ENCODE measurements around the gene POLA1.

The POLA1 gene

DNA sequence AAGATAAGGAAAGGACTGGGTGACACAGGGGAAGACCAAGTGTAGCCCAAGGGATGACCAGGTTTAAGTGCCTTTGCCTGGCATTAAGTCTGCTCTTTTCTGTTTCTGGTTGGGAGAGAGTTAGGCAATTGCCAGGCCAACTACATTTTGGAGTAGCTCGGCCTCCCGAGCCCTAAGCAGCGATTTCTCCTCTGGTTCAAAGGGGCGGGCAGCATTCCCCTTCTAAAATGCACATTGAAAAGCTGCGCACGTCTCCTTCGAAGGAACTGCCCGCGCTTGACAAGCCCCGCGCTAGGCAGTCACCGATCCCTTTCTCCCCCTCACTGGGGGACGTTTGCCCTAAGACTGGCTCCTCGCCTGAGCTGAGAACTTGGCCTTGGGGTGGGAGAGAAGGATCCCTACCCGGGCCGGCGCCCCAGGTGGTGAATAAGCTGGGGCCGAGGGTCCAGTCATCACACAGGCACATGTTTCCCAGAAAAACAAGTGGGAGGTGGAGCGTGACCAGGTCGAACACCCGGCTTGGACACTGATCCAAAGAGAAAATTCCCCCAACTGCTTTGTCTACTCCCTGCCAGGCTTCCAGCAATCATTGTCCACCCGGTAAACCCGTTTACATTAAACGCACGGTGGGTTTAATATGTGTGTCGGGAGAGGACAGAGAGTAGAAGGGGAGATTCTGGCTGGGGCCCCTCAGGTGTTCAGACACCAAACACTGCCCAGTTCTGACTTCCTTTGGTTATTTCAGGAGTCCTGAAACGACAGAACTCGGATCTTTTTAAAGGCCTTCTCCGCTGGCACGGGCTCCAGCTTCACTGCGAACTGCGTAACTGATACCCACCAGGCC, 318.1 kb downstream of the POLA1 start:
- Histone ChIP-seq H2AFZ (ENCODE audit: low read length) (no peak overlapping the region), H3K9ac (ENCODE audit: low read length) (no peak overlapping the region), H3K27ac (ENCODE audit: low read length) (no peak overlapping the region), H3K4me2 (ENCODE audit: low read depth, low read length) (no peak overlapping the region), H3F3A (ENCODE audit: insufficient read depth, low read length) (no peaks in the 10 kb centered on the region), H3K79me2 (ENCODE audit: low read length) (no peaks in the 10 kb centered on the region), H3K27me3 (replicated peaks; ENCODE audit: insufficient read depth, low read length) (peaks cover 20% of the 10 kb centered on the region), H3K9me2 (replicated peaks; ENCODE audit: insufficient read depth, low read length) (no peaks in the 10 kb centered on the region), H4K20me1 (ENCODE audit: insufficient read depth, low read length) (no peaks in the 10 kb centered on the region), H3K36me3 (replicated peaks; ENCODE audit: insufficient read depth, low read length) (no peaks in the 10 kb centered on the region), H3K9me3 (replicated peaks; ENCODE audit: insufficient read depth, low read length) (no peaks in the 10 kb centered on the region), H3K4me1 (ENCODE audit: low read length) (no peaks in the 10 kb centered on the region), H3K4me3 (ENCODE audit: low read length) (no peak overlapping the region)
- TF ChIP-seq EZH2phosphoT487 (IDR thresholded peaks at IDR 0.05; ENCODE audit: low read length), result no peak
- TF ChIP-seq, protein P1, sequence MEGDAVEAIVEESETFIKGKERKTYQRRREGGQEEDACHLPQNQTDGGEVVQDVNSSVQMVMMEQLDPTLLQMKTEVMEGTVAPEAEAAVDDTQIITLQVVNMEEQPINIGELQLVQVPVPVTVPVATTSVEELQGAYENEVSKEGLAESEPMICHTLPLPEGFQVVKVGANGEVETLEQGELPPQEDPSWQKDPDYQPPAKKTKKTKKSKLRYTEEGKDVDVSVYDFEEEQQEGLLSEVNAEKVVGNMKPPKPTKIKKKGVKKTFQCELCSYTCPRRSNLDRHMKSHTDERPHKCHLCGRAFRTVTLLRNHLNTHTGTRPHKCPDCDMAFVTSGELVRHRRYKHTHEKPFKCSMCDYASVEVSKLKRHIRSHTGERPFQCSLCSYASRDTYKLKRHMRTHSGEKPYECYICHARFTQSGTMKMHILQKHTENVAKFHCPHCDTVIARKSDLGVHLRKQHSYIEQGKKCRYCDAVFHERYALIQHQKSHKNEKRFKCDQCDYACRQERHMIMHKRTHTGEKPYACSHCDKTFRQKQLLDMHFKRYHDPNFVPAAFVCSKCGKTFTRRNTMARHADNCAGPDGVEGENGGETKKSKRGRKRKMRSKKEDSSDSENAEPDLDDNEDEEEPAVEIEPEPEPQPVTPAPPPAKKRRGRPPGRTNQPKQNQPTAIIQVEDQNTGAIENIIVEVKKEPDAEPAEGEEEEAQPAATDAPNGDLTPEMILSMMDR (IDR thresholded peaks at IDR 0.05; ENCODE audit: low read length), result no peak
- TF ChIP-seq EZH2 (optimal IDR thresholded peaks at IDR 0.05; ENCODE audit: low read depth, low read length), result no peak
- DNase-seq, result no peak

DNA sequence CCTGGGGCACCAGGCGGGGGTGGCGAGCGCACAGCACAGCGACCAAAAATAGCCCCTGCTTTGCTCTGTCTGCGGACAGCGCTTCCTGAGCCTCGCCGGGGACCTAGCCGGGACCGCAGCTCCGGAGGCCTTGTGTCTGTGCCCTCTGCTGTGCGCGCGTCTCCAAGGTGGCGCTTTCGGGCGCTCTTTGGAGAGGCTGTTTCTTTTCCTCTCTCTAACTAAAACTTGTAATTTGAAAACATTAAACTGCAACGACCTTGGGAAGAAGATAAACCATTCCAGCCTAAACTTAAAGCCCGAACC, 318.7 kb downstream of the POLA1 start:
- H3F3A ChIP-seq (ENCODE audit: insufficient read depth, low read length), result no peaks in the 10 kb centered on the region
- peaks cover 20% of the 10 kb centered on the region for H3K27me3 ChIP-seq (replicated peaks; ENCODE audit: insufficient read depth, low read length)
- DNase-seq, result peak; percentile 15
- no peaks in the 10 kb centered on the region for H3K4me1 ChIP-seq (ENCODE audit: low read length)
- H3K36me3 ChIP-seq (replicated peaks; ENCODE audit: insufficient read depth, low read length), result no peaks in the 10 kb centered on the region
- no peaks in the 10 kb centered on the region for H3K9me2 ChIP-seq (replicated peaks; ENCODE audit: insufficient read depth, low read length)
- H3K79me2 ChIP-seq (ENCODE audit: low read length), result no peaks in the 10 kb centered on the region
- no peaks in the 10 kb centered on the region for H3K9me3 ChIP-seq (replicated peaks; ENCODE audit: insufficient read depth, low read length)
- no peaks in the 10 kb centered on the region for H4K20me1 ChIP-seq (ENCODE audit: insufficient read depth, low read length)
- H3K4me3 ChIP-seq (ENCODE audit: low read length), result no peak overlapping the region
- TF ChIP-seq, protein P1 (IDR thresholded peaks at IDR 0.05; ENCODE audit: low read length), result no peak
- no peak for TF ChIP-seq EZH2phosphoT487 (IDR thresholded peaks at IDR 0.05; ENCODE audit: low read length)
- TF ChIP-seq EZH2 (optimal IDR thresholded peaks at IDR 0.05; ENCODE audit: low read depth, low read length), result no peak
- H3K4me2 ChIP-seq (ENCODE audit: low read depth, low read length), result no peak overlapping the region
- H2AFZ ChIP-seq (ENCODE audit: low read length), result no peak overlapping the region
- no peak overlapping the region for H3K9ac ChIP-seq (ENCODE audit: low read length)
- H3K27ac ChIP-seq (ENCODE audit: low read length), result no peak overlapping the region

DNA sequence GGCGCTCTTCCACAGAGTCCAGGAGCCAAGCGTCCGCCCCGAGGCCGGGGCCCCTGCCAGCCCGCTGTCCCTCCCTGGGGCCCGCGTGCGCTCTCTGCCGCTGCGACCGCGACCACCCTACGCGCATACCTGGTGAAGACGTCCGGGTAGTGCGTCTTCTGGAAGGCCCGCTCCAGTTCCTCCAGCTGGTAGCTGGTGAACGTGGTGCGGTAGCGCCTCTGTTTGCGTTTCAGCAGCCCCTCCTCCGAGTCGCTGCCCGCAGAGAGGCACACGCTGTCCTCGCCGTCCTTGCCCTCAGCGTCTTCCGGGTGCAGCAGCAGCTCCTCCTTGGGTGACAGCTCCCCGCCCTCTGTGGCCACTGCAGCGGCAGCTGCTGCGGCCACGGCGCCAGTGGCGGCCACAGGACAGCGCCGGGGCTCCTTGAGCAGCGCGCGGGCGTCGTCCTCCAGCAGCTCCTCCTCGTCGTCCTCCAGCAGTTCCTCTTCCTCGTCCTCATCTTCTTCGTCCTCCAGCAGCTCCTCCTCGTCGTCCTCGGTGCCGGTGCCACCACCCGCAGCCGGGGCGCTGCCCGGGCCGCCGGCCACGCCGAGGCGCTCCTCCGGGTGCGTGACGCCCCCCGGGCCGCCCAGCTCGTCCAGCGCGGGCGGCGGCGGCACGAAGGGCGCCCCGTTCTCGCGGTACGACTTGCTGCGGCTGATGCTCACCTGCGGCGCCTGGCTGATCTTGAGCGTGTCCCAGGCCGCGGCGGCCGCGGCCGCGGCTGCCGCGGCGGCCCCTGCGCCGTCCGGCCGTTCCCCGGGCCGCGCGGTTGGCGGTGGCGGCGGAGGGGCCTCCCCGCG, 319.3 kb downstream of the POLA1 start:
- Histone ChIP-seq H3K4me3 (ENCODE audit: low read length) (no peak overlapping the region; the same call in 1 of the 2 replicates), H3K4me1 (ENCODE audit: low read length) (no peaks in the 10 kb centered on the region), H3K9me3 (replicated peaks; ENCODE audit: insufficient read depth, low read length) (no peaks in the 10 kb centered on the region), H2AFZ (ENCODE audit: low read length) (no peak overlapping the region), H3K27ac (ENCODE audit: low read length) (no peak overlapping the region), H3F3A (ENCODE audit: insufficient read depth, low read length) (no peaks in the 10 kb centered on the region), H3K79me2 (ENCODE audit: low read length) (no peaks in the 10 kb centered on the region), H3K36me3 (replicated peaks; ENCODE audit: insufficient read depth, low read length) (no peaks in the 10 kb centered on the region), H3K27me3 (replicated peaks; ENCODE audit: insufficient read depth, low read length) (peaks cover 20% of the 10 kb centered on the region), H3K9me2 (replicated peaks; ENCODE audit: insufficient read depth, low read length) (no peaks in the 10 kb centered on the region), H4K20me1 (ENCODE audit: insufficient read depth, low read length) (no peaks in the 10 kb centered on the region), H3K4me2 (ENCODE audit: low read depth, low read length) (peak overlapping the region; percentile 34), H3K9ac (ENCODE audit: low read length) (no peak overlapping the region)
- TF ChIP-seq, protein P1 (IDR thresholded peaks at IDR 0.05; ENCODE audit: low read length), result no peak
- TF ChIP-seq EZH2 (optimal IDR thresholded peaks at IDR 0.05; ENCODE audit: low read depth, low read length), result no peak
- TF ChIP-seq EZH2phosphoT487 (IDR thresholded peaks at IDR 0.05; ENCODE audit: low read length), result no peak
- no peak for DNase-seq

Measured in MM.1S (cell line).